ELR (cell line): ENCODE data around the gene BDH2.

Experiments
- DNase-seq: peaks from one replicate; pipeline ENCODE4 v3.0.0-alpha.2; 2015; ENCODE audit warnings: low read depth

The BDH2 gene

DNA sequence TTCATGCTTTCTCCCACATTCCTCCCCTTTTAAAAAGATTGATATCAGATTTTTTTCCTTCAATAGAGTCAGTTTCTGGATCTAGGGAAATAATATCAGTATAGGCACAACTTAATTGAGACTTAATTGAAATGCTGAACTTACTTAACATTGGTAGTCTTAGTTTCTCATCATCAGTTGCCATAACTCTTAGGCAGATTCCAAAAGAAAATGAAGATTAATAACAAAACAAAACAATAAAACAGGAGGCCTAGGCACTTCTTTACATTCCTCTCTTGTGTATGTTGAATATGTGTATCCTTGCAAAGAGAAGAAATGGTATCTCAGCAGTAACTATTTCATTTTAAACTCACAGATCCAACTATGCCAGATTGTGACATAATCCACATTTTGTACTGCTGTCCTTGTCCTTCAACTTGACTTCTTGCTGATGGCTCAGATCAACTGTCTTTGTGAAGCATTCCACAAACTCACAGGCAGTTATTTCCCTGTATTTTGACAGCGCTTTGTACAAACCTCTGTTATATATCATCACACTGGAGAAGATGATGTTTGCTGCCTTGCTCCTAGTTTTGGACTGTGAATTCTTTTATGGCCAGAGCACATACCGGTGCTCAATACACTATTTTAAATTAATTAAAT is 14.0 kb downstream of the BDH2 start:
- DNase-seq, result no peak

- DNase-seq, result no peak
These were observed 20.0 kb downstream of the BDH2 start for GRCh38 chr4:103079621-103080020.

DNA sequence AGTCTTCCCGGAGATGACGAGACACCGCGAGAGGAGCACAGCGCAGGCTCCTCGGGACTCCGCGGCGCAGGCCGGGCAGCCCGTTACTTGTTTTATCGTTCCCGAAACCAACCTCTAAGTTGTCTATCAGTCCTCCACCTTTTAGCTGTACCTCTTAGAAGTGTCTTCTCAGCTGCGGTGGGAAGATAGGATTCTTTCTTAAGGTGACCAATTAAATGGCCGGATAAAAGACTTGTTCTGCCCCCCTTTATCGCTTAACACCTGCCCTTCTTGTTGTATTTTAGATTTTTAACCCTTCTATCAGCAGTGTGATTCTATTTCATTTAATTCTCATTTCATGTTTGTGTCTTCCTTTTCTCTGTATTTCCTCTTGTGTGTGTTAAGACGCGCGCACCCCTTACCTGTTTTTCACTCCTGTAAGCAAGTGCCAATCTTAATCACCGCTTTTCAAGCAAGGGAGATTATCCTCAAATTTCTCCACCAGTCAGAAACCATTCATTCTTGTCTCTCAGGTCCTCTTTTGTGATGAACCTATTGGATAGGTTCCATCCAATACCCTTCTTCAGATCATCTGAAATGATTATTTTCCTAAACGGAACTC is 22.8 kb downstream of the BDH2 start, which contains the start of gene SLC9B2:
SLC9B2 (minus strand) TSS at position 15 of the 601 bp plus-strand sequence. CDS start 9,211 bp downstream, outside the sequence.
- no peak for DNase-seq

DNA sequence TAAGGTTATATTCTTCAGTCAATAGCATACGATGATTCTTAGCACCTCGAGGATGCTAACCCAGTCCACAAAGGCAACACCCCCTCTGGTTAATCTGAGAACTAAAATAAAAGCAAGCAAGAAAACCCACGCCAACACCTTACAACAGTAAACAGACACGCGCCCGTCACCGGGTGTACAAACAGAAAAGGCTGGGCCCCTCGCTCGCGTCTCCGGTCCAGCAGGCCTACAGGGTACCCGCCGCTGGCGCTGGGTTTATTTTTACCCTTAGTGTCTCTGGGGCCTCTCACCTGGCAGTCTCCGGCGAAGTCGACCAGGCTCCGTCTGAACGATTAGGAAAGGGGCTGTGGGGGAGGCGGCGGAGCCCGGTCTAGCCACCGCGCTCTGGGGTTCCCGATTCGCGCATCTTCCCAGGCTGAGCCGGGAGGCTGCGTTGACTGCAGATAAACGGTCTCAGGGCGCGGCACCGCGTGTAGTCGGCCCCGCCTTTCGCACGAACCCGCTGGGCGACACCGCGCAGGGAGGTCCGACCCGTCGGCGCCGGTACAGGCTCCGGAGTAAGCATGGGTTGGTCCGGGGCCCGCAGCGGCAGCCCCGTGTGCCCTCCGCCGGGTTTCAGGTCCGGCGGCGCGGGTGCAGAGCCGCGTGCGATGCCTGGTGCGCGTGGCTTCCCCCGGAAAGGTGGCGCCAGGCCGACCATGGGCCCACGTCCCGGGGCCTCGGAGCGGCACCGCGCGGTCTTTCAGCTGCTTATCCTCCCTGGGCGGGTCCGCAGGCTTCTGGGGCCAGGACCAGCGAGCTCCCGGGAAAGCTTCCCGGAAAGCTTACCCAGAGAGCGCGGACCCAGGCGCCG is 23.5 kb downstream of the BDH2 start:
- peak; percentile 71 for DNase-seq

DNA sequence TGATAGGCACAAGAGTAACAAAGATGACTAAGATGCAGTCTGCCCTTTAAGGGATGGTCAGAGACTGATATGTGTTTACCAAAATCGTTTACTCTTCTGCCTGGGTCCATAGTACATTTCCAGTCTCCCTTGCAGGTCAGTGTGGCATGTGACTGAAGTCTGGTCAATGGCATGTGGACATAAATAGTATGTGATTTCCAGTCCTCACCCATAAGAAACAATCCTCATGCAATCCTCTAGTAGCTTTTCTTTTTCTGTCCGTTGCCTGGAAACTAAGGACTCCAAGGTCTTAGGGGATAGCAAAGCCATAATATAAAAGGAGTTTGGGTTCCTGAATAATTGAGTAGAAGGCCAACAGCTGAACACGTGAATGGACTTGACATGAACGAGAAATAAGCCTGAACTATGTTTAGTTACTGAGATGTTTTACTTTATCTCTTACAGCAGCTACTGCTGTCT is 24.2 kb downstream of the BDH2 start:
- DNase-seq, result peak; percentile 44

DNA sequence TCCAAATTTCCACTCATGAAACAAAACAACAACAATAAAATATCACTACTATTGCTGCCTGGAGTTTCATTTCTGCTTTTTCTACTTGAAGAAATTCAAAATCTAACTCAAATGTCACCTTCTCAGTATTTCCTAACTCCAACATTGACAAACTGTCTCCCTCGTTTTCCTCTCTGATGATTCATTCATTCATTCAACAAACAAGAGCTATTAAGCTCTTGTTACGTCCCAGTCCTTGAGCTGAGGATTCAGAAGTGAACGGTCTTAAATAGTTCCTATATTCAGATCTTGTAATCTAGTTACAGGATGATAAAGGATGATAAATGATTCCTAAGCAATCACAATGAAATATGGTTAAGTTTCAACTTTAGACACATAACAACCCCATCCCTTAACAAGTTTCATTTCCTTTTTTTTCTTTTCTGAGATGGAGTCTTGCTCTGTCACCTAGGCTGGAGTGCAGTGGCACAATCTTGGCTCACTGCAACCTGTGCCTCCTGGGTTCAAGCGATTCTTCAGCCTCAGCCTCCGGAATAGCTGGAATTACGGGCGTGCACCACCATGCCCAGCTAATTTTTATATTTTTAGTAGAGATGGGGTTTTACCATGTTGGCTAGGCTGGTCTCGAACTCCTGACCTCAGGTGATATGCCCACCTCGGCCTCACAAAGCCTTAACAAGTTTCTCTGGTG is 24.7 kb downstream of the BDH2 start:
- DNase-seq, result peak; percentile 40

DNA sequence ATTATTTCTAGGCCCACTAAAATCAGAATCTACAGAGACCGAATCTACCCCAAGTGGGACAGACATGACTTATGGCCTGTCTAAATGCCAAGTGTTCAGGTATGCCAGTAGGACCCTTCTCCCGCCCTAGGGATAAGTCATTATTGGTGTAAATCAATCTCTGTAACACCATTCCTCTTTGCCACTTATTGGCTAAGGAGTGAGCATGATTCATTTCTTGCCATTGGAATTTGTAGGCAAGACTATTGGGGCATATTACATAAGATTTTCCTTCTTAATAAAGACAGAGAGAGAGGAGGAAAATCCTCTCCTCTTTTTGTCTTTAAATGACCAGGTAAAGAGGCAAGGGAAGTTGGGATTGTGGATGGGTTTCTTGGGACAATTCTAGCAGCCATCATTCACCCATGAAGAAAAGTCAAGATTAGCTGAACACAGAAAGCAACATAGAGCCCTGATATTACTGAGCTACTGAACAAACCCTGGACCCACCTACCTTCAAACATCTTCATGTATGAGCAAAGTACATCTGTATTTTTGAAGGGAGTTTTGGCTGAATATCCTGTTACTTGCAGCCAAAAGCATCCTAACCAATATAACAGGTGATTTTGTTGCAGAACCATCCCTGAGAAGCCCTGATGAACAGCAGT is 25.7 kb downstream of the BDH2 start:
- DNase-seq, result peak; percentile 10

- DNase-seq, result peak; percentile 68
These were observed 31.6 kb downstream of the BDH2 start for GRCh38 chr4:103067841-103068547.

DNA sequence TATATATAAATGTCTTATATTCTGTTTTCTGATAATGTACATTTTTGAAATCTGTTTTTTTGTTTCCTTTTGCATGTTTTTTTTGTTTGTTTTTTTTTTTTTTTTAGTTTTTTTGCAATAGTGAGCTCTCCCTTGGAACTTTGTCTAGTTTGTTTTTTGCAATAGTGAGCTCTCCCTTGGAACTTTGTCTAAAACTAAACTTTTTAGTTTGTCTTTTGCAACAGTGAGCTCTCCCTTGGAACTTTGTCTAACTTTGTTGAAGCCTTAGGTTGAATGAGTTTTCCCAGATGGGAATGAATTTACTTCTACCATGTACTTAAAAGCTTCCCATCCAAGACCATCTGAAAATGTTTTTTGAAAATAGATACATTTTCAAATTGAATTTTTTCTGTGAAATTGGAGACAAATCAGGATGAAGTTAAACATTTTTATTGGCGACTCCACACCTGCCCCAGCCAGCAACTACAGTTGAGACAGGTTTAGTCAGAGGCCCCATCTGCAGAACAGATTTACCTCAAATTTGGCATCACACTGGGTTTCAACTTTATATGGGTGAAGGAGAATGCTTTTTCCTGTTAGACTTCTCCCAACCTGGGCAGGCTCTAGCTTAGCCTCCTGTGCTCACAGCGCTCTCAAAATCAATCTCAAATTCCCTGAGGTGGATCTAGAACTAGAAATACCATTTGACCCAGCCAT is 39.0 kb downstream of the BDH2 start:
- no peak for DNase-seq

GRCh38 chr4:103054030-103054429 is 45.6 kb downstream of the BDH2 start:
- DNase-seq, result no peak

DNA sequence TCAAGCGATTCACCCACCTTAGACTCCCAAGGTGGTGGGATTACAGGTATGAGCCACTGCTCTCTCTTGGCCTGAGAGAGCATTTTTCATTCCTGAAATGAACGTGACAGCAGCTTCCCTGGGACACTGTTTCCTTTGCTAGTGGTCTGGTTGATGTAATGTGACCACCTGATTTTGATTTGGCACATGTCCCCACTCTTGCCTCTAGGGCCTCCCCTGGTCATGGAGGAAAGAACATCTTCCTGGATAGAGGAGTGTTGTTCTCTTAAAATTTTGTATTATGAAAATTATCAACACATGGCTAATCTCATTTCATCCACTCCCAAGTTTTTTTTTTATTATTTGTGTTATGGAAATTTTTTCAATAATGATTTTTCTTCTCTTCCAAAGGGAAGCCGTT is 46.9 kb downstream of the BDH2 start:
- DNase-seq, result no peak

GRCh38 chr4:103052145-103052544 is 47.5 kb downstream of the BDH2 start:
- no peak for DNase-seq

GRCh38 chr4:103050736-103051436 is 48.7 kb downstream of the BDH2 start:
- peak; percentile 10 for DNase-seq

DNA sequence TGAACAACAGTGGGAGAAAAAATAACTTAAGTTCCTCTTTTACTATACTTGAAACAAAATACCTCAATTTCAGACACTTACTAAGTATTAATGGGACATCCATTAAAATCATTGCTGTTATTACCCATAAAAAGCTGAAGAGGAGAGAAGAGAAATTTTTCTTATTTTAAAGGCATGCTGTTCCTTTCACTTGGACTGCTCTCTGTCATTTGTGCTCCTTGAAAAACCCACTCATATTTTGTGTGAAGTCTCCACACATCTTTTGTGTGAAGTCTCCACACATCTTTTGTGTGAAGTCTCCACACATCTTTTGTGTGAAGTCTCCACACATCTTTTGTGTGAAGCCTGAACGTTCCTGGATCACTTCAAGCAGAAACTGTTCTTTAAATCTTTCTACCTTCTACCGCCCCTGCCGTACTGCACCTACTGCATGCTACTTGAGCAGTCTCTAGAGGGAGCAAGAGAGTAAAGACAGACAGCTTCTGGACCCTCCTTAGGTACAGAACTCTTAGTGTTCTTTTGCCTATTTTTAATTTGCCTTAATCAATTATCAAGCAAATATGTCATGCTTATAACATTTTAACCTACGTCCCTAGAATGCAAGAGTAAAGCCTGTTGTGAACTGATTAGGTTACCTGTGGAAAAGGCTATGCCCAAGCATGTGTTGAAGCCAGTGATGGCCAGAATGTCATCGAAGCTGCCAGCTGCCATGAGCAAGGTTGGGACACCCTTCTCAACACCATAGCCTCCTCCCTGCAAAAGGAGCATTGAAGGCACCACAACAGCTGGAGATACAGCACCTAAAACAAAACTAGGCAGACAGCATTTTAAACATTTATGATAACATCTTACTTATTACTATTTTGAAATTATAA is 53.0 kb downstream of the BDH2 start:
- peak; percentile 67 for DNase-seq

GRCh38 chr4:103044183-103044582 is 55.5 kb downstream of the BDH2 start:
- DNase-seq, result no peak

GRCh38 chr4:103036169-103036568 is 63.5 kb downstream of the BDH2 start:
- DNase-seq, result no peak

GRCh38 chr4:103032574-103032973 is 67.1 kb downstream of the BDH2 start:
- DNase-seq, result peak; percentile 60

- no peak for DNase-seq
These were observed 68.8 kb downstream of the BDH2 start for GRCh38 chr4:103030791-103031190.

DNA sequence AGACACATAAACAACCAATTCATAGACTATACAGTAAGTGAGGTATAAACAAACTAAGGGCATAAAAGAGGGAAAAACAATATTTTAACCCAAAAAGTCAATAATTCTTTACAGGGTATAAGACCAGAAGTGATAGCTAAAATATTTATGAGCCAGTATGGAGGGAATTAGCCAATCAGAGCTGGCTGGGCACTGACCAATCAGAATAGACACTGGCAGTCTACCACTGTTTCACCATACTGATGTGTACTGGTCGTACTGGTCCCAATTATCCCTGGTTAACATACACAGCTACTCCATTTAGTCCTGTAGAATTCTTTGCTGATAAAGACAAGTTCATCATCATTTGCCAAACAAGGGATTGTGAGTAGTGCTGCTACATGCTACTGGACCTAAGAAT is 70.3 kb downstream of the BDH2 start:
- DNase-seq, result no peak
